Keratinocyte (primary cell): ENCODE results near the gene COCH. TPM values are rescaled to one million over a fixed set of nuclear protein-coding genes. Genes with fewer than 3 reads are reported as not detected.

ENCODE experiments used
- DNase-seq: peaks from one replicate; pipeline ENCODE4 v3.0.0-alpha.2; 2011; ENCODE audit warnings: low read depth, missing footprints, low spot score
- FAIRE-seq: peaks from 2 replicates; lab custom pipeline; 2011; peaks lifted over from hg19 to GRCh38; lab: Jason Lieb, UNC
- H2AFZ ChIP-seq: 2 replicates; pipeline ENCODE4 v1.6.0; 2012; ENCODE audit warnings: low read length, control low read depth, inconsistent platforms; ENCODE audit not compliant: control insufficient read depth
- H3K27ac ChIP-seq: 2 replicates; pipeline ENCODE4 v1.5.1; 2011; ENCODE audit warnings: low read length; ENCODE audit not compliant: control insufficient read depth, insufficient read depth
- H3K27me3 ChIP-seq: 3 replicates; pipeline ENCODE4 v1.6.0; 2011; ENCODE audit warnings: low read length; ENCODE audit not compliant: control insufficient read depth, insufficient read depth; ENCODE audit errors: extremely low read depth
- H3K36me3 ChIP-seq, 2 experiments: 2 replicates in 1 of 2; 3 replicates in 1 of 2; pipeline ENCODE4 v1.5.1; 2011; ENCODE audit warnings: low read length in 2 of 2, mild to moderate bottlenecking in 1 of 2; ENCODE audit not compliant: control insufficient read depth in 2 of 2, insufficient read depth in 2 of 2; ENCODE audit errors: extremely low read depth in 1 of 2
- H3K4me1 ChIP-seq: 3 replicates; pipeline ENCODE4 v1.5.1; 2011; ENCODE audit warnings: low read length; ENCODE audit not compliant: control insufficient read depth, insufficient read depth; ENCODE audit errors: extremely low read depth
- H3K4me2 ChIP-seq: 3 replicates; pipeline ENCODE4 v1.6.0; 2011; ENCODE audit warnings: low read depth, low read length; ENCODE audit not compliant: control insufficient read depth, insufficient read depth; ENCODE audit errors: extremely low read depth
- H3K4me3 ChIP-seq, 3 experiments: fragments of 200-600 bp in 1 of 3; sonication (generic) in 1 of 3; 2 replicates in 2 of 3; 3 replicates in 1 of 3; pipeline ENCODE4 v1.5.1; 2011 to 2016; ENCODE audit warnings: low read length in 3 of 3, mild to moderate bottlenecking in 3 of 3, control low read depth in 2 of 3, inconsistent platforms in 1 of 3, low read depth in 1 of 3, mixed read lengths in 1 of 3, mixed run types in 1 of 3, moderate library complexity in 1 of 3; ENCODE audit not compliant: control insufficient read depth in 2 of 3, insufficient read depth in 2 of 3; ENCODE audit errors: extremely low read depth in 1 of 3
- H3K79me2 ChIP-seq: 2 replicates; pipeline ENCODE4 v1.6.0; 2012; ENCODE audit warnings: low read length; ENCODE audit not compliant: control insufficient read depth, insufficient read depth
- H3K9ac ChIP-seq: 3 replicates; pipeline ENCODE4 v1.6.0; 2011; ENCODE audit warnings: low read length; ENCODE audit not compliant: control insufficient read depth, insufficient read depth; ENCODE audit errors: extremely low read depth
- H3K9me1 ChIP-seq: 3 replicates; pipeline ENCODE4 v1.6.0; 2011; ENCODE audit warnings: low read length; ENCODE audit not compliant: control insufficient read depth, insufficient read depth; ENCODE audit errors: extremely low read depth
- H3K9me3 ChIP-seq: 2 replicates; pipeline ENCODE4 v1.5.1; 2012; ENCODE audit warnings: low read depth, low read length; ENCODE audit not compliant: control insufficient read depth
- H4K20me1 ChIP-seq: 3 replicates; pipeline ENCODE4 v1.6.0; 2011; ENCODE audit warnings: low read length; ENCODE audit not compliant: control insufficient read depth, insufficient read depth; ENCODE audit errors: extremely low read depth
- CTCF ChIP-seq, 3 experiments: IDR thresholded peaks in 1 of 3; conservative IDR thresholded peaks in 1 of 3; optimal IDR thresholded peaks in 1 of 3; 2 replicates in 2 of 3; 3 replicates in 1 of 3; pipeline versions ENCODE3 to v1.5.1; 2011; ENCODE audit warnings: low read length in 3 of 3, mild to moderate bottlenecking in 3 of 3, moderate library complexity in 2 of 3, control low read depth in 1 of 3, inconsistent platforms in 1 of 3; ENCODE audit not compliant: insufficient read depth in 2 of 3; ENCODE audit errors: extremely low read depth in 1 of 3
- EZH2 ChIP-seq: IDR thresholded peaks from one replicate; pipeline ENCODE4 v1.6.1; 2012; ENCODE audit warnings: inconsistent platforms, mild to moderate bottlenecking, low read length, moderate library complexity
- dilution Hi-C: fragments of 300-500 bp; cut with MboI; formaldehyde crosslinking; loops from one replicate; pipeline ENCODE4 v1.7.0; 2020; ENCODE audit warnings: low sequenced_read_pairs; ENCODE audit not compliant: extremely low pct_ligation_motif_present
- polyA plus RNA-seq, 5 experiments: library from polyadenylated mRNA; depleted of rRNA in 3 of 5; stranded (reverse) in 3 of 5; stranded (forward) in 1 of 5; unstranded in 1 of 5; fragments of >200 nt; gene quantifications; 1 replicate in 1 of 5; 2 replicates in 3 of 5; 3 replicates in 1 of 5; pipeline versions ENCODE4 v1.2.1 to v1.2.3, GENCODE V29; 2011 to 2012; ENCODE audit warnings: missing spikeins in 2 of 5, low read depth in 1 of 5, low replicate concordance in 1 of 5

COCH gene
- polyA plus RNA-seq, 1 donor (not counting 4 experiments of a cell fraction or from before 2014, with no cell fraction given), result 0.03 TPM

DNA sequence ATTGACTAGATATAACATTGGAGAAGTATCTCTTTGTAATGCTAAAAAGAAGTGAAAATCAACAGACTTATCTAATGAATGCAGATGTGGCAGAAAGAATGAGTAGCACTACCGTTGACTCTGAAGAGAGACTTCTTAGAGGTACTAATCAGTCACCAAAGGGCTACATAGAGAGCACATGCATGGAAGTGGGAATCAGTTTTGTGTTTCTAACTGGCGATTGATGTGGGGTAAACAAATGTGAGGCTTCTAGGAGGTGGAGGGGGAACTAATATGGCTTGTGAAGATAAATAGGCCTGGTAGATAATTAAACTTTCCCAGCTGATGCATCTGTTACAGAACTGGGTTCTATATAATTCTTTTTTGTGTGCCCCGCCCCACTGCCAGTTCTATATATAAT, 10.5 kb downstream of the COCH start:
- TF ChIP-seq CTCF (optimal IDR thresholded peaks at IDR 0.05 in 1 of 3, IDR thresholded peaks at IDR 0.05 in 1 of 3, conservative IDR thresholded peaks at IDR 0.05 in 1 of 3; ENCODE audit: extremely low read depth in 1 of 3, insufficient read depth in 2 of 3, low read length in 3 of 3), result no peak
- no peak for TF ChIP-seq EZH2
- dilution Hi-C loops, result no loop called here
- Histone ChIP-seq H3K9me1 (no peaks in the 10 kb centered on the region), H3K36me3 (no peaks in the 10 kb centered on the region), H3K4me1 (no peaks in the 10 kb centered on the region), H3K79me2 (no peaks in the 10 kb centered on the region), H3K4me3 (no peak overlapping the region), H3K9ac (no peak overlapping the region), H3K27me3 (no peaks in the 10 kb centered on the region), H3K9me3 (no peaks in the 10 kb centered on the region), H2AFZ (no peak overlapping the region), H4K20me1 (no peaks in the 10 kb centered on the region), H3K27ac (no peak overlapping the region), H3K4me2 (no peak overlapping the region)
- DNase-seq (no peak), FAIRE-seq (no peak)

DNA sequence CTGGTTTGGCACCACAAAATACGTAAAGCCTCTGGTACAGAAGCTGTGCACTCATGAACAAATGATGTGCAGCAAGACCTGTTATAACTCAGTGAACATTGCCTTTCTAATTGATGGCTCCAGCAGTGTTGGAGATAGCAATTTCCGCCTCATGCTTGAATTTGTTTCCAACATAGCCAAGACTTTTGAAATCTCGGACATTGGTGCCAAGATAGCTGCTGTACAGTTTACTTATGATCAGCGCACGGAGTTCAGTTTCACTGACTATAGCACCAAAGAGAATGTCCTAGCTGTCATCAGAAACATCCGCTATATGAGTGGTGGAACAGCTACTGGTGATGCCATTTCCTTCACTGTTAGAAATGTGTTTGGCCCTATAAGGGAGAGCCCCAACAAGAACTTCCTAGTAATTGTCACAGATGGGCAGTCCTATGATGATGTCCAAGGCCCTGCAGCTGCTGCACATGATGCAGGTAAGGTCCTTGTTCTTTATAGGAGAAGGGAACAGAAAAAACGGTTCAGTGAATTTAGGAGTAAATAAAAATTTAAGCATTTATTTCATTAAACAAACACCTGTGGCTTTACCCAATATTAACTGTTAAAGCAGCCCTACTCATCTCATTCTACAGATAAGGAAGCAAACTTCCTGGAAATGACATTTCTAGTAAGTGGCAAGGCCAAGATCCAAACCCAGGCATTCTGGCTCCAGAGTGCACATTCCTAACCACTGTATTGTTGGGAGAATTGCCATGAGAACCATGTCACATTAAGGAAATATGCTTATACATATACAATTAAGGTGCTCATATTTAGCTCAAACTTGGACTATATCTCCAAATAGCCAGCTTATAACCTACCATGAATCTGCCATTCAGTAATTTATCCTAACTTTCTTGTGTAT, 11.7 kb downstream of the COCH start:
- DNase-seq, result no peak
- Histone ChIP-seq H4K20me1 (no peaks in the 10 kb centered on the region), H3K9ac (no peak overlapping the region), H3K4me2 (no peak overlapping the region), H3K9me3 (no peaks in the 10 kb centered on the region), H3K9me1 (no peaks in the 10 kb centered on the region), H3K36me3 (no peaks in the 10 kb centered on the region), H2AFZ (no peak overlapping the region), H3K4me1 (no peaks in the 10 kb centered on the region), H3K27ac (no peak overlapping the region), H3K4me3 (no peak overlapping the region), H3K79me2 (no peaks in the 10 kb centered on the region), H3K27me3 (no peaks in the 10 kb centered on the region)
- TF ChIP-seq CTCF (optimal IDR thresholded peaks at IDR 0.05 in 1 of 3, IDR thresholded peaks at IDR 0.05 in 1 of 3, conservative IDR thresholded peaks at IDR 0.05 in 1 of 3; ENCODE audit: extremely low read depth in 1 of 3, insufficient read depth in 2 of 3, low read length in 3 of 3) (no peak), EZH2 (no peak)
- dilution Hi-C loops, result no loop called here
- FAIRE-seq, result no peak
